ENCODE data around the gene GLS. TPM values are rescaled to one million over a fixed set of nuclear protein-coding genes. Genes with fewer than 3 reads are reported as not detected.

Gene GLS
- total and polyA plus RNA-seq, 2 of the 13 experiments (the other 11 are each of a cell fraction or from before 2014, with no cell fraction given) = 78.6 to 183 TPM

GRCh38 chr2:191013932-191014652, 133.5 kb downstream of the GLS start, which contains the start of gene STAT1 (continued):
- TF ChIP-seq BCLAF1 (IDR thresholded peaks at IDR 0.05) = no peak
- TF ChIP-seq MBD4 (IDR thresholded peaks at IDR 0.05; ENCODE audit: borderline replicate concordance, low read length) = no peak
- TF ChIP-seq ZNF431 (CRISPR knock-in tag; IDR thresholded peaks at IDR 0.05; ENCODE audit: borderline replicate concordance, low read depth) = peak; percentile 87; the same call in 1 of the 2 replicates
- TF ChIP-seq SIN3B (IDR thresholded peaks at IDR 0.05; ENCODE audit: low read length) = peak; percentile 70
- TF ChIP-seq HDAC2 (CRISPR knock-in tag; IDR thresholded peaks at IDR 0.05) = peak; percentile 79; the same call in 1 of the 2 replicates
- 0 out of 2 replicates have a peak, but pooled peaks have one; percentile 6 for TF ChIP-seq DZIP1 (CRISPR knock-in tag; IDR thresholded peaks at IDR 0.05)
- TF ChIP-seq LBX2 (CRISPR knock-in tag; IDR thresholded peaks at IDR 0.05; ENCODE audit: borderline replicate concordance) = no peak; the same call in 1 of the 2 replicates
- TF ChIP-seq THAP11 (CRISPR knock-in tag; IDR thresholded peaks at IDR 0.05) = peak; percentile 96
- TF ChIP-seq NFKB2 (CRISPR knock-in tag; IDR thresholded peaks at IDR 0.05; ENCODE audit: borderline replicate concordance) = peak; percentile 93; the same call in 1 of the 2 replicates
- peak; percentile 75 for TF ChIP-seq ARID3A (IDR thresholded peaks at IDR 0.05; ENCODE audit: low read depth, low read length)
- TF ChIP-seq ZNF572 (CRISPR knock-in tag; IDR thresholded peaks at IDR 0.05) = 0 out of 2 replicates have a peak, but pooled peaks have one; percentile 65
- TF ChIP-seq ZEB1 (IDR thresholded peaks at IDR 0.05; ENCODE audit: insufficient replicate concordance, low read depth) = peak; percentile 69
- peak; percentile 98 for TF ChIP-seq IRF9 (CRISPR knock-in tag; IDR thresholded peaks at IDR 0.05; ENCODE audit: borderline replicate concordance)
- no peak for TF ChIP-seq CERS6 (CRISPR knock-in tag; IDR thresholded peaks at IDR 0.05)
- peak; percentile 55; the same call in 1 of the 2 replicates for TF ChIP-seq MAF1 (CRISPR knock-in tag; IDR thresholded peaks at IDR 0.05; ENCODE audit: borderline replicate concordance)
- no peak; the same call in 1 of the 2 replicates for TF ChIP-seq FOXM1 (CRISPR knock-in tag; IDR thresholded peaks at IDR 0.05)
- no peak for TF ChIP-seq SMAD9 (CRISPR knock-in tag; IDR thresholded peaks at IDR 0.05)
- no peak; the same call in 1 of the 2 replicates for TF ChIP-seq HOXA9 (CRISPR knock-in tag; IDR thresholded peaks at IDR 0.05; ENCODE audit: borderline replicate concordance)
- peak; percentile 84 for TF ChIP-seq NCOA2 (CRISPR knock-in tag; IDR thresholded peaks at IDR 0.05)

Measured in HepG2 (cell line).